GM04504 (cell line): ENCODE measurements around the gene RIN2.
"Not testable (repeated sequence)": the region's sequence is repeated elsewhere in the genome, so short reads cannot be mapped to it uniquely, and the experiment has no call there.

Experiments used
- DNase-seq: peaks from one replicate; pipeline ENCODE4 v3.0.0-alpha.2; 2012; ENCODE audit warnings: low read depth

RIN2 gene

GRCh38 chr20:19787366-19787765 lies 29.3 kb downstream of the RIN2 start:
- DNase-seq, result no peak

GRCh38 chr20:19789009-19789408 lies 31.0 kb downstream of the RIN2 start:
- DNase-seq, result no peak

- DNase-seq, result no peak
These were observed 31.4 kb downstream of the RIN2 start for GRCh38 chr20:19789446-19789845.

- no peak for DNase-seq
These were observed 33.8 kb downstream of the RIN2 start for GRCh38 chr20:19791887-19792286.

- DNase-seq, result no peak
These were observed 35.7 kb downstream of the RIN2 start for GRCh38 chr20:19793716-19794115.

GRCh38 chr20:19794941-19795340 lies 36.9 kb downstream of the RIN2 start:
- no peak for DNase-seq

- no peak for DNase-seq
These were observed 41.3 kb downstream of the RIN2 start for GRCh38 chr20:19799325-19799724.

GRCh38 chr20:19802099-19802491 lies 44.0 kb downstream of the RIN2 start:
- no peak for DNase-seq

GRCh38 chr20:19802492-19803158 lies 44.6 kb downstream of the RIN2 start:
- no peak for DNase-seq

- not testable (repeated sequence) for DNase-seq
These were observed 48.2 kb downstream of the RIN2 start for GRCh38 chr20:19806276-19806675.

GRCh38 chr20:19806806-19807190 lies 48.7 kb downstream of the RIN2 start:
- DNase-seq, result no peak

GRCh38 chr20:19807191-19807945 lies 49.3 kb downstream of the RIN2 start:
- no peak for DNase-seq
